Measurements from ENCODE around the gene EML1. TPM values are rescaled to one million over a fixed set of nuclear protein-coding genes. Genes with fewer than 3 reads are reported as not detected.
A peak's percentile ranks its signal among the peaks of the same experiment; 100 is the strongest.

EML1 gene
- not detected for polyA plus RNA-seq

- Mint-ChIP-seq H3K27me3 (ENCODE audit: low read depth in 3 of 3) (peaks cover 9 to 26% (median 20%) of the 10 kb centered on the region in 3 donors), H3K4me3 (peak within 1 kb of the TSS; percentile 74 to 87 (median 77)), H3K27ac (peak within 1 kb of the TSS in 2 of 6 donors; percentile 35 to 74), H3K36me3 (no peaks in the 10 kb centered on the region), H3K4me1 (peaks cover 7 to 16% of the 10 kb centered on the region in 2 donors), H3K9me3 (no peaks in the 10 kb centered on the region)
- peak; percentile 66 to 76 (median 69) for DNase-seq
Measured at GRCh38 chr14:99793213-99794150, at the start of gene EML1. EML1 (plus strand) TSS chr14:99793413; CDS start chr14:99793477, 64 bp downstream.

GRCh38 chr14:99744199-99744872 lies 48.9 kb upstream of the EML1 start:
- no peaks in the 10 kb centered on the region for H3K4me1 Mint-ChIP-seq
- no peak for DNase-seq
- H3K4me3 Mint-ChIP-seq = no peak overlapping the region
- H3K9me3 Mint-ChIP-seq = no peaks in the 10 kb centered on the region
- H3K27ac Mint-ChIP-seq = no peak overlapping the region
- H3K27me3 Mint-ChIP-seq (ENCODE audit: low read depth in 3 of 3) = peaks cover 5 to 21% (median 9%) of the 10 kb centered on the region in 3 donors
- H3K36me3 Mint-ChIP-seq = no peaks in the 10 kb centered on the region

GRCh38 chr14:99744873-99745224 lies 48.4 kb upstream of the EML1 start:
- no peak for DNase-seq
- no peak overlapping the region for H3K4me3 Mint-ChIP-seq
- H3K27ac Mint-ChIP-seq = no peak overlapping the region
- no peaks in the 10 kb centered on the region for H3K9me3 Mint-ChIP-seq
- no peaks in the 10 kb centered on the region for H3K36me3 Mint-ChIP-seq
- no peaks in the 10 kb centered on the region for H3K4me1 Mint-ChIP-seq
- peaks cover 5 to 21% (median 9%) of the 10 kb centered on the region in 3 donors for H3K27me3 Mint-ChIP-seq (ENCODE audit: low read depth in 3 of 3)

GRCh38 chr14:99745307-99745951 lies 47.8 kb upstream of the EML1 start:
- Mint-ChIP-seq H3K4me3 (no peak overlapping the region), H3K36me3 (no peaks in the 10 kb centered on the region), H3K27me3 (ENCODE audit: low read depth in 3 of 3) (peaks cover 2 to 24% (median 10%) of the 10 kb centered on the region in 3 donors), H3K9me3 (no peaks in the 10 kb centered on the region), H3K27ac (no peak overlapping the region), H3K4me1 (no peaks in the 10 kb centered on the region)
- no peak for DNase-seq

GRCh38 chr14:99747167-99747566 lies 46.0 kb upstream of the EML1 start:
- DNase-seq = no peak
- Mint-ChIP-seq H3K27me3 (ENCODE audit: low read depth in 3 of 3) (peaks cover 2 to 27% (median 12%) of the 10 kb centered on the region in 3 donors), H3K9me3 (no peaks in the 10 kb centered on the region), H3K36me3 (no peaks in the 10 kb centered on the region), H3K4me1 (peaks cover 6 to 9% of the 10 kb centered on the region in 2 donors), H3K4me3 (no peak overlapping the region), H3K27ac (no peak overlapping the region)

GRCh38 chr14:99747582-99748330 lies 45.5 kb upstream of the EML1 start:
- Mint-ChIP-seq H3K27me3 (ENCODE audit: low read depth in 3 of 3) (peaks cover 2 to 30% (median 13%) of the 10 kb centered on the region in 3 donors), H3K27ac (no peak overlapping the region), H3K9me3 (no peaks in the 10 kb centered on the region), H3K36me3 (no peaks in the 10 kb centered on the region), H3K4me1 (peaks cover 10% of the 10 kb centered on the region in 2 donors), H3K4me3 (no peak overlapping the region)
- DNase-seq = no peak

GRCh38 chr14:99748529-99748928 lies 44.7 kb upstream of the EML1 start:
- Mint-ChIP-seq H3K4me3 (no peak overlapping the region), H3K4me1 (peaks cover 10 to 12% of the 10 kb centered on the region in 2 donors), H3K27me3 (ENCODE audit: low read depth in 3 of 3) (peaks cover 2 to 32% (median 12%) of the 10 kb centered on the region in 3 donors), H3K9me3 (no peaks in the 10 kb centered on the region), H3K27ac (no peak overlapping the region), H3K36me3 (no peaks in the 10 kb centered on the region)
- DNase-seq = no peak

GRCh38 chr14:99749142-99749541 lies 44.1 kb upstream of the EML1 start:
- H3K27ac Mint-ChIP-seq = no peak overlapping the region
- H3K4me3 Mint-ChIP-seq = no peak overlapping the region
- no peaks in the 10 kb centered on the region for H3K9me3 Mint-ChIP-seq
- no peaks in the 10 kb centered on the region for H3K36me3 Mint-ChIP-seq
- H3K4me1 Mint-ChIP-seq = peaks cover 10 to 13% of the 10 kb centered on the region in 2 donors
- peaks cover 2 to 34% (median 12%) of the 10 kb centered on the region in 3 donors for H3K27me3 Mint-ChIP-seq (ENCODE audit: low read depth in 3 of 3)
- no peak for DNase-seq

GRCh38 chr14:99749763-99750715 lies 43.2 kb upstream of the EML1 start:
- H3K36me3 Mint-ChIP-seq = no peaks in the 10 kb centered on the region
- H3K9me3 Mint-ChIP-seq = peaks cover 0 to 2% (median 0%) of the 10 kb centered on the region in 6 donors
- no peak overlapping the region for H3K4me3 Mint-ChIP-seq
- no peak for DNase-seq
- peaks cover 4 to 34% (median 12%) of the 10 kb centered on the region in 3 donors for H3K27me3 Mint-ChIP-seq (ENCODE audit: low read depth in 3 of 3)
- H3K27ac Mint-ChIP-seq = no peak overlapping the region
- peaks cover 10 to 13% of the 10 kb centered on the region in 2 donors for H3K4me1 Mint-ChIP-seq

- Mint-ChIP-seq H3K27ac (no peak overlapping the region), H3K36me3 (no peaks in the 10 kb centered on the region), H3K4me3 (no peak overlapping the region), H3K27me3 (ENCODE audit: low read depth in 3 of 3) (peaks cover 4 to 29% (median 9%) of the 10 kb centered on the region in 3 donors), H3K9me3 (peaks cover 0 to 2% (median 0%) of the 10 kb centered on the region in 6 donors), H3K4me1 (peaks cover 10 to 13% of the 10 kb centered on the region in 2 donors)
- no peak for DNase-seq
Measured at GRCh38 chr14:99750746-99751450, 42.3 kb upstream of the EML1 start.

- peak overlapping the region in 2 of 5 donors; percentile 10 to 55 for H3K4me3 Mint-ChIP-seq
- H3K4me1 Mint-ChIP-seq = peaks cover 10 to 13% of the 10 kb centered on the region in 2 donors
- peaks cover 4 to 25% (median 11%) of the 10 kb centered on the region in 3 donors for H3K27me3 Mint-ChIP-seq (ENCODE audit: low read depth in 3 of 3)
- no peaks in the 10 kb centered on the region for H3K36me3 Mint-ChIP-seq
- DNase-seq = no peak
- H3K9me3 Mint-ChIP-seq = peaks cover 0 to 2% (median 0%) of the 10 kb centered on the region in 6 donors
- H3K27ac Mint-ChIP-seq = no peak overlapping the region
Measured at GRCh38 chr14:99751539-99752485, 41.4 kb upstream of the EML1 start.

Measured in immature natural killer cell (primary cell).